Thymus (tissue), 11 donors: ENCODE measurements around the gene PRRT1. TPM values are rescaled to one million over a fixed set of nuclear protein-coding genes. Genes with fewer than 3 reads are reported as not detected.

Experiments
- DNase-seq, 9 donors: peaks; one replicate each; pipeline ENCODE4 v3.0.0-alpha.2; 2013; ENCODE audit warnings: low spot score in 9 of 9, low read depth in 6 of 9, missing footprints in 1 of 9
- H3K27ac ChIP-seq, 2 donors: one replicate each; pipeline ENCODE4 v1.5.1; 2013; ENCODE audit warnings: control low read depth in 1 of 2, low read depth in 1 of 2, low read length in 1 of 2, mild to moderate bottlenecking in 1 of 2, moderate library complexity in 1 of 2
- H3K27me3 ChIP-seq, 2 donors: one replicate each; pipeline ENCODE4 v1.5.1; 2013; ENCODE audit warnings: low read length in 1 of 2; ENCODE audit not compliant: control insufficient read depth in 2 of 2, insufficient read depth in 1 of 2
- H3K36me3 ChIP-seq, 2 donors: one replicate each; pipeline ENCODE4 v1.5.1; 2013; ENCODE audit warnings: low read length in 1 of 2, mild to moderate bottlenecking in 1 of 2, moderate library complexity in 1 of 2; ENCODE audit not compliant: control insufficient read depth in 2 of 2, insufficient read depth in 2 of 2
- H3K4me1 ChIP-seq, 2 donors: one replicate each; pipeline ENCODE4 v1.5.1; 2013; ENCODE audit warnings: low read length in 2 of 2; ENCODE audit not compliant: control insufficient read depth in 2 of 2, insufficient read depth in 2 of 2
- H3K4me3 ChIP-seq, 2 donors: one replicate each; pipeline ENCODE4 v1.5.1; 2013; ENCODE audit warnings: low read length in 2 of 2, control low read depth in 1 of 2, mild to moderate bottlenecking in 1 of 2
- H3K9me3 ChIP-seq, 2 donors: one replicate each; pipeline ENCODE4 v1.5.1; 2013; ENCODE audit warnings: low read length in 1 of 2, mild to moderate bottlenecking in 1 of 2; ENCODE audit not compliant: control insufficient read depth in 2 of 2, insufficient read depth in 1 of 2
- WGBS: extraction: QIAGEN DNeasy Blood & Tissue Kit; methylation state at CpG from one replicate; pipeline ENCODE4 v1.1.7; 2013; 5-methylcytosine and 5-hydroxymethylcytosine counted together
- polyA plus RNA-seq: library from polyadenylated mRNA; stranded (reverse); fragments of 200-250 nt; gene quantifications from one replicate; pipeline ENCODE4 v1.2.3, GENCODE V29; 2013
- total RNA-seq: library from RNA; stranded (reverse); fragments of 120-200 nt; gene quantifications from one replicate; pipeline ENCODE4 v1.2.4, GENCODE V29; 2013
- donor health status: healthy.

Gene PRRT1
- total and polyA plus RNA-seq, 2 donors: 6.1 TPM; not detected in 1

DNA sequence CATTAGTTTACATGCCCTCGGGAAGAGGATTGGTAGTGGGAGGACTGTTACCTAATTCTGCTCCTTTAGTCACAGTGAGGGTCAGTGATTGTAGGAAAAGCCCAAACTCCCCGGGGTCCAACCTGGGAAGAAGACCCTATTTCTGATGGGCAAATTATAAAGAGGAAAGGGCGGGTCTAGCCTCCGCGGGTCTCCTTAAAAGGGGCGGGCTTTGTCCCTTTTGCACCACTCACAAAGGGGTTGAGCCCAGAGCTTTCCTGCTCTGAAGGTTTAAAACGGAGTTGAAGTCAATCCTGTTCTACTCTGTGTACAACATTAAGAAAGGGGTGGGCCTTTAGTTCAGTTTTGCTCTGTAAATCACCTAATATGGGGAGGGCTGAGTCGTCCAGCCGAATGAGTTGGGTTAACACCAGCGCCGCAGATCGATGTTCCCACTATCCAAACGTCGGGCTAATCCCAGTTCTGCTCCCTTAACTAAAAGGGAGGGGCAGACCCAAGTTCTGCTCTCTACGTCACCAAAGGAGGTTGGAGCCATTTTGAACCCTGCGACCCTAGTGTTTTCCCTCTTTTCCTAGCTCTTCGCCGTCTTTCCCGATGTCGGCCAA is 25.5 kb upstream of the PRRT1 start:
- peaks cover 26 to 55% of the 10 kb centered on the region in 2 donors for H3K4me1 ChIP-seq

DNA sequence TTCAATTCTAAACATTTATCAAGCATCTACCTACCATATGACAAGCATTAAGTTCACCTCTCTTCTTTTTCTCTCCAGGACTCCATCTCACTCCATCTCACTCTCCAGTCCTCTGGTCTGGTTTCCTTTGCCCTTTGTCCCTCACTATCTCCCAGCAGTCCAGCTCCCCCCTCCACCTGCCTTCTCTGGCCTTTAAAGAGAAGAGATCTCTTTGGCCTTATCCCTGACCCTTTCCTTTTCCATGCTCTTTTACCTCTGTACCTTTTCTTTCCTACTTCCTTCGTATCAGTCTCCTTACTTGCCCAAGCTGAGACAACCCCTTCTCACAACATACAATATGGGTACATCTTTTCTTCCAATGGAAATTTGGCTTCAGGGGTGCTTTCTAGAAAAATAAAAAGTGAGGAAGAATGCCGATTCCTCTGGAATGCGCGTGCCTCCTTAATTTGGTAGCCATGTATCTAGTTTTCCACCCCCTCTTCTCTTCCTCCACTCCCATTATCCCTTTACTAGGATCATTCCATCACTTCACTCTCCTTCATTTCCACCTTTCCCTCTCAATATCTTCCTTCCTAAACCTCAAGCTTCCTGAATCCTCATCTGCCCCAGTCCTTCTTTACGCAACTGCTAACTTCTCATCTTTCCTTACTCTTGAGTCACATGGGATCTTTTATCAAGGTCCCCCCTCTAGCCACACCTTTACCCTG is 24.9 kb upstream of the PRRT1 start:
- peak overlapping the region; percentile 79 to 80 for H3K4me3 ChIP-seq
- peaks cover 26 to 54% of the 10 kb centered on the region in 2 donors for H3K4me1 ChIP-seq
- H3K27ac ChIP-seq: peak overlapping the region; percentile 95 to 97
- peak in 1 of 9 donors; percentile 24 for DNase-seq
- H3K9me3 ChIP-seq: peaks cover 0 to 4% of the 10 kb centered on the region in 2 donors
- WGBS: 42% methylated on average over 5 of the region's 5 CpGs
- H3K36me3 ChIP-seq: peaks cover 16 to 20% of the 10 kb centered on the region in 2 donors
- no peaks in the 10 kb centered on the region for H3K27me3 ChIP-seq

More for the DNA sequence above, 25.5 kb upstream of the PRRT1 start:
- peak in 3 of 9 donors; percentile 55 to 81 (median 55) for DNase-seq
- 1% methylated on average over 20 of the region's 20 CpGs for WGBS
- Histone ChIP-seq H3K9me3 (peaks cover 0 to 4% of the 10 kb centered on the region in 2 donors), H3K4me3 (peak overlapping the region; percentile 79 to 80), H3K36me3 (peaks cover 19 to 26% of the 10 kb centered on the region in 2 donors), H3K27ac (peak overlapping the region; percentile 95 to 97), H3K27me3 (no peaks in the 10 kb centered on the region)

DNA sequence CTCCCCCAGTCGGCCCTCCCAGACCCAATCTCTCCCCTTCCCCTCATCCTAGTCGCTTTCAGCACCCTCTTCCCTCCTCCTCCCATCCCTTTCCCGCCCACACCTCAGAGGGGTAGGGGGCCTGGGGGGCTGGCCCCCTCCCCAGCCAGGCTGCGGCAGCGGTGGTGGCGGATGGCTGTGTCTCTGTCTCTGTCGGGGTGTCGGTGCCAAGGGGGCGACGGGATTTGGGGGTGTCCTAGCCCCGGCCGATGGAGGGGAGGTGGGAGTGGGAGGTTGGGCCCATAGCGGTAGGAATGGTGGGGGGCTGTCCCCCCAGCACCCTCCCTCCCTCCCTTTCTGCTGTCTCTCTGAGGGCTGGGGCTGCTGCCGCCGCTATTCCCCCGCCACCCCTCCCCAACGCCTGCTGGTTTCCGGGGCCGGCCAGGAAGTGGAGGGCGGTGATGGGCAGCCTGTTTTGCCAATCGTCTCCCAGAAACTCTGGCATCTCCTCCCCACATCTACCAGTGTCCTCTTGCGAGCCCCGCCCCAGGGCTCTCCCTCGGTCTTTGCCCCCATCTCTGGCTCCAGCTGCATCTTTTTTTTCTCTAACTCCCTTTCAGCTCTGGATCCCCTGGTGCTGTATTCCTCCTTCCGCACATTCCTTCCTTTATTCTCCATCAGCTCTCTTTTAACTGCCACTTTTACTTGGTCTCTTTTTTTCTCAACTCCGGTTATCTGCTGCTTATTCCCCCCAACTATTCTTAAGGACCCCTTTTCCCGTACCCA is 24.2 kb upstream of the PRRT1 start, which contains the start of gene AGPAT1:
AGPAT1 (minus strand) TSS at position 374 of the 765 bp plus-strand sequence. CDS start 4,588 bp downstream, outside the sequence.
- H3K4me1 ChIP-seq: peaks cover 26 to 54% of the 10 kb centered on the region in 2 donors
- no peaks in the 10 kb centered on the region for H3K27me3 ChIP-seq
- H3K4me3 ChIP-seq: peak within 1 kb of the TSS; percentile 80 to 97
- H3K27ac ChIP-seq: peak within 1 kb of the TSS; percentile 95 to 97
- DNase-seq: peak; percentile 92 to 99 (median 97)
- peaks cover 0 to 4% of the 10 kb centered on the region in 2 donors for H3K9me3 ChIP-seq
- peaks cover 16 to 17% of the 10 kb centered on the region in 2 donors for H3K36me3 ChIP-seq
- under 1% methylated on average over 27 of the region's 27 CpGs for WGBS

DNA sequence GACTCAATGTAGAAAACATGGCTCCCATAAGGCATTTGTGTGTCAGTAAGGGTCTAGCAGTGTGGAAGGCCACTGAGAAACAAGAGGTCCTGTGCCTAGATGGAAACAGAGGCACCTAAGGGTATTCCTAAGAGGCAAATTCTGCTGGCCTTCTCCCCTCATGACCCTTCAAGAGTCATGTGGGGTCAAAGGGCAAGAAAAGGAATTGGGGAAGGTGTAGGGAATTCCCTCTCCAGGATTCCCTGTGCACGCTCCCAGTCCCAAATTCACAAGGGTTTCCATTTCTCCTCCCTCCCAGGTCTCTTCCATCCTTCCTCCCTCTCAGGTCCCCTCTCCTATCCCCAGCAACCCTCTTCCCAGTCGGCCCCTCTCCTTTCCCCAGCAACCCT is 23.6 kb upstream of the PRRT1 start:
- WGBS: 49% methylated on average over 2 of the region's 2 CpGs
- DNase-seq: no peak
- peaks cover 0 to 4% of the 10 kb centered on the region in 2 donors for H3K9me3 ChIP-seq
- H3K4me3 ChIP-seq: peak overlapping the region; percentile 80 to 97
- peaks cover 26 to 54% of the 10 kb centered on the region in 2 donors for H3K4me1 ChIP-seq
- H3K36me3 ChIP-seq: peaks cover 17% of the 10 kb centered on the region in 2 donors
- peak overlapping the region; percentile 58 to 76 for H3K27ac ChIP-seq
- no peaks in the 10 kb centered on the region for H3K27me3 ChIP-seq

DNA sequence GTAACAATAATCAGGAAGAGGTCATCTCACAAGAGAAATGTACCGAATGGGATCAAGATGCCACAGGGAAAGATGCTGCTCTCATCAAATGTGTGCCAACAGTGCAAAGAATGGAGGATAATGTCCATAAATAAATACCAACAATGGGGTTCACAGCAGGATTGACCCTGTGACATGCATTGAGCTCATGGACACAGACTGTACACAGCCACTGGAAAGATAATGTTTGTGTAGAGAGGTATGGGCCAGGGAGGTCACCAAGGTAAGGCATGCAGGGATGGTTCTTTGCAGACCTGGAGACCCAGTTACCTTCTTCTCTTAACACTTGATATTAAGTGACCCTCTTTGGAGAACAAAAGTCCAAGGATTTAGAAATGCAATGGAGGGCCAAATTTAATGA is 22.7 kb upstream of the PRRT1 start:
- Histone ChIP-seq H3K9me3 (peaks cover 0 to 4% of the 10 kb centered on the region in 2 donors), H3K4me1 (peaks cover 23 to 47% of the 10 kb centered on the region in 2 donors), H3K27me3 (no peaks in the 10 kb centered on the region), H3K27ac (no peak overlapping the region), H3K4me3 (no peak overlapping the region), H3K36me3 (peaks cover 18 to 21% of the 10 kb centered on the region in 2 donors)
- 96% methylated on average over 1 of the region's 1 CpG for WGBS
- DNase-seq: no peak

DNA sequence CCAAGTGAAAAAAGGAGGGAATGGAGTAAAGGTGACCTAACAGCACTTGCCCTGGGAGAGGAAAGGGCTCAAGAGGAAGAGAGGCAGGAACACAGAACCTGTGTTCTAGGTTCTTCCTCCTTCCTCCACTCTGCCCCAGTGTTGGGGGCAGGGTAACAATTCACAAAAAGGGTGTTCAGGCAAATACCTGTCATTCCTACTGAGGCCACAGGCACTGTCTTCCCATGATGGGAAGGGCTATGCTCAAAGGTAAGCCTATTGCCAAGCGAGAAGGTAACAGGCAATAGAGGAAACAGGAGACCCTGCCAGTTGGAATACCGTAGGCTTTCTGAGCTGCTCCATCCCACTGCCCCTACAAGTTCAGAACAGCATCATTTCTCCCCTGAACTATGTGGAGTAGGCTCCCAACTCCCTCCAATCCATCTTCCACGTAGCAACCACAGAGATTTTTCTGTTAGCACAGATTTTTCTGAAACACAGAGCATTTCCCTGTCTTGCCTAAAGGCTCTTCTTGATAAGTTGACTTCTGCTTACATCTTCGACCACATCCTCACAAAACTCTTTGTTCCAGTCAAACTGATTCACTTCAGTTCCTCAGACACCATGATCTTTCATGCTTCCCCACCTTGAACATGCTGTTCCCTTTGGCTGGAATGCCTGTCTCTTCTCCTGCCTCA is 21.4 kb upstream of the PRRT1 start:
- H3K27me3 ChIP-seq: no peaks in the 10 kb centered on the region
- peak overlapping the region; percentile 8 to 54 for H3K27ac ChIP-seq
- 80% methylated on average over 4 of the region's 4 CpGs for WGBS
- DNase-seq: no peak
- peaks cover 30 to 33% of the 10 kb centered on the region in 2 donors for H3K36me3 ChIP-seq
- H3K4me3 ChIP-seq: no peak overlapping the region
- H3K9me3 ChIP-seq: peaks cover 0 to 4% of the 10 kb centered on the region in 2 donors
- H3K4me1 ChIP-seq: peaks cover 20 to 37% of the 10 kb centered on the region in 2 donors

DNA sequence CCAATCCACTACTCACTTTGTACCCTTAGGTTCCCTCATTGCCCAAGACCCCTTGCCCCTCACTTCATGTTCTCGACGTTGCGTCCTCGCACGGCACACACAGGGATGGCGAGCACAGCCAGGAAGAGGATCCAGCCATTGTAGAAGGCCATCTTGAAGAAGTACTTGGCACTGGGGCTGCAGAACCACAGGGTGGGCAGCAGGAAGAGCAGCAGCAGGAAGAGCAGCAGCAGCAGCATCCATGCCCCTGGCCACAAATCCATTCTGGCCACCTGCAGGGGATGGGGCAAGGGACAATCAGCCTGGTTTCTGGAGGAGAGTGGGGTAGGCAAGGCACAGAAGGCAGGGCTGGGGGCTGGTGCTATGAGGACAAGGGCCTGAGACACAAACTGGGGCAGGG is 19.5 kb upstream of the PRRT1 start:
- peaks cover 0 to 4% of the 10 kb centered on the region in 2 donors for H3K9me3 ChIP-seq
- 98% methylated on average over 6 of the region's 6 CpGs for WGBS
- no peaks in the 10 kb centered on the region for H3K27me3 ChIP-seq
- H3K4me1 ChIP-seq: peaks cover 12 to 23% of the 10 kb centered on the region in 2 donors
- H3K36me3 ChIP-seq: peaks cover 47 to 51% of the 10 kb centered on the region in 2 donors
- DNase-seq: no peak
- H3K27ac ChIP-seq: no peak overlapping the region
- H3K4me3 ChIP-seq: no peak overlapping the region

DNA sequence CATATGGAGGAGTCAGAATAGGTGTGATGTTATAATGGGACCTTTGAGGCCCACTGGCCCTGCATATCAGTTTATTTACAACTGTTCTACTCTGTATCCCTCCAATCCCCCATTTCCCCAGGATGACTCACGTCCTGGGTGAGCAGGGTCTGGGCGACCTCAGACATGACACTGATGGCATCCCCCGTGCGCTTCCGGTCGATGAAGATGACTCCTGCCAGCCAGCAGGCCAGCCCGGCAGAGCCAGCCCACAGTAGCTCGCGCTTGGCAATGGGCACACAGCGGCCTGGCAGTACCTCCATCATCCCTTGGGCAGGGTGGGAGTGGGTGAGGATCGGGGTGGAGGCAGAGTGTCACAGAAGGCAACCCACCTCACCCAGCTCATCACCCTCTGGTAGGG is 18.6 kb upstream of the PRRT1 start:
- H3K27ac ChIP-seq: no peak overlapping the region
- no peak for DNase-seq
- 98% methylated on average over 11 of the region's 11 CpGs for WGBS

More for the DNA sequence above, 18.6 kb upstream of the PRRT1 start:
- peaks cover 53 to 56% of the 10 kb centered on the region in 2 donors for H3K36me3 ChIP-seq
- H3K4me3 ChIP-seq: no peak overlapping the region
- H3K27me3 ChIP-seq: no peaks in the 10 kb centered on the region
- H3K4me1 ChIP-seq: peaks cover 9 to 18% of the 10 kb centered on the region in 2 donors
- no peaks in the 10 kb centered on the region for H3K9me3 ChIP-seq
